ENCODE results near the gene SNX24.

DNA sequence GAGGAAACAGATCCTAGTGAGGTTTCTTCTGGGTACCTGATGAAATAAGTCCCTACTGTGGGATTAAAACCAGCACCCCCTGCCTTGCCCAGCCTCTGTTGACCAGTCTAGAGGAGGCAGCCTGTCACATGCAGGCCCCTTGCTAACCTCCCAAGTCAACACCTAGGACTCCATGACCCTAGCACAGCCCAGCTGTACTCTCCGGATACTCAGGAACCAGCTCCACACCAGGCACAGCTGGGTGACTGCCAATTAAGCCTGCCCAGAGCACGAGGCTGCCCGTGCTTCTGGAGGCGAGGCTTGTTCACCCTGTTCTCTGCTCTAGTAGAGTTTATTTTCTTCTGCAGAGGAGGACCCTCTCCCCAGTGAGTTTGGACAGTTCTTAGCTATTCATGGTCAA lies 92.5 kb downstream of the SNX24 start:
- TF ChIP-seq POLR2A (IDR thresholded peaks at IDR 0.05), result no peak
- TF ChIP-seq, protein P1, sequence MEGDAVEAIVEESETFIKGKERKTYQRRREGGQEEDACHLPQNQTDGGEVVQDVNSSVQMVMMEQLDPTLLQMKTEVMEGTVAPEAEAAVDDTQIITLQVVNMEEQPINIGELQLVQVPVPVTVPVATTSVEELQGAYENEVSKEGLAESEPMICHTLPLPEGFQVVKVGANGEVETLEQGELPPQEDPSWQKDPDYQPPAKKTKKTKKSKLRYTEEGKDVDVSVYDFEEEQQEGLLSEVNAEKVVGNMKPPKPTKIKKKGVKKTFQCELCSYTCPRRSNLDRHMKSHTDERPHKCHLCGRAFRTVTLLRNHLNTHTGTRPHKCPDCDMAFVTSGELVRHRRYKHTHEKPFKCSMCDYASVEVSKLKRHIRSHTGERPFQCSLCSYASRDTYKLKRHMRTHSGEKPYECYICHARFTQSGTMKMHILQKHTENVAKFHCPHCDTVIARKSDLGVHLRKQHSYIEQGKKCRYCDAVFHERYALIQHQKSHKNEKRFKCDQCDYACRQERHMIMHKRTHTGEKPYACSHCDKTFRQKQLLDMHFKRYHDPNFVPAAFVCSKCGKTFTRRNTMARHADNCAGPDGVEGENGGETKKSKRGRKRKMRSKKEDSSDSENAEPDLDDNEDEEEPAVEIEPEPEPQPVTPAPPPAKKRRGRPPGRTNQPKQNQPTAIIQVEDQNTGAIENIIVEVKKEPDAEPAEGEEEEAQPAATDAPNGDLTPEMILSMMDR (IDR thresholded peaks at IDR 0.05), result no peak
